ENCODE measurements around the gene DPP4. TPM values are rescaled to one million over a fixed set of nuclear protein-coding genes. Genes with fewer than 3 reads are reported as not detected.

The DPP4 gene
- total RNA-seq, 1 donor from 2014 or later, result 0.82 TPM

- Mint-ChIP-seq H3K27me3 (ENCODE audit: low read depth) (no peaks in the 10 kb centered on the region), H3K4me1 (peaks cover 26% of the 10 kb centered on the region), H3K36me3 (ENCODE audit: low read depth) (peaks cover 3% of the 10 kb centered on the region), H3K4me3 (no peak overlapping the region), H3K9me3 (peaks cover 2% of the 10 kb centered on the region), H3K27ac (ENCODE audit: unreplicated experiment) (no peak overlapping the region)
- TF ChIP-seq CTCF (conservative IDR thresholded peaks at IDR 0.05), result no peak
- DNase-seq (ENCODE audit: low read depth, low spot score), result no peak
Observed at GRCh38 chr2:162000431-162000830, 73.6 kb downstream of the DPP4 start.

- no peaks in the 10 kb centered on the region for H3K27me3 Mint-ChIP-seq (ENCODE audit: low read depth)
- no peak overlapping the region for H3K27ac Mint-ChIP-seq (ENCODE audit: unreplicated experiment)
- peaks cover 3% of the 10 kb centered on the region for H3K36me3 Mint-ChIP-seq (ENCODE audit: low read depth)
- H3K9me3 Mint-ChIP-seq, result peaks cover 2% of the 10 kb centered on the region
- no peak for TF ChIP-seq CTCF (conservative IDR thresholded peaks at IDR 0.05)
- H3K4me1 Mint-ChIP-seq, result peaks cover 26% of the 10 kb centered on the region
- DNase-seq (ENCODE audit: low read depth, low spot score), result no peak
- H3K4me3 Mint-ChIP-seq, result no peak overlapping the region
Observed at GRCh38 chr2:161999321-161999720, 74.7 kb downstream of the DPP4 start.

DNA sequence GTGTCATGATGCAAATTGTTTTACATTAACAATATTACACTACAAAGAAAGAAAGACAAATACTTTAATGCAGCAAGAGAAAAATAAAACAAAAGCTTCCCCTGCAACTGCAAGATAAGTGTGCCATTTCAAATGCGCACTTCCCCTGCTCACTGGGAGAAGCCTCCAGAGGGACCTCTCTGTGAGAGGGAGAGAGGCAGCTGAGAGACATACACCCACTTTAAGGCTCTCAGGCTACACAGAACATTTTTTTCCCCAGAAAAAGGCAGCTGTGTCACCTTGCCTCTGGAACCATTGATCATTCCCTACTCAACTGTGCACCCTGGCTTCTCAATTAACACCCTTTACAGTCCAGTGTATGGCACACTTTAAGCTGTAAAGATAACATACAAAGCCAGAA lies 75.2 kb downstream of the DPP4 start:
- DNase-seq (ENCODE audit: low read depth, low spot score), result no peak

DNA sequence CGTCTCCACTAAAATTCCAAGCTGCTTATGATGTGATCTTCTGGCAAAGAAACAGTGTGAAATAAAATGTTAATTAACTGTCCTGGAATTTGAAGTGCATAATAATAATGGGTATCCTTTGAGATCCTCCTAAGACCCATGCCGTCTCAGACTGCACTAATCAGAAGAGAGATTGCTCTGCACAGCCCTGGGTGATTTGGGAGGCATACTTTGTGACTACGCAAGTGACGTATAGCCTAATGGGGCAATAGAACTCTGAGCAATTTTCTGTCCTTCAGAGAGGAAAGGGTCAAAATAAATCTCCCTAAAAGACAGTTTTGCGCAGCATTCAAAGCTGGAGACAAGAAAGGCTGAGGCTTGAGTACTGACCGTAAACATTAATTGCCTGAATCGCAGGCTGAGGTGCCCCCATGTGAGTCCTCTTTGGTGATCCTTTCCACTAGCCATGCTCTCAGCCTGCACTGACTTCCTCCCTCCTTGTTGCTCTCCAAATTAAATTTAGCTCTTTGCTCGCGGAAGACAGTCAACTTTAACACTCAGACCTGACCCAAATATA lies 76.0 kb downstream of the DPP4 start:
- no peak for DNase-seq (ENCODE audit: low read depth, low spot score)
- Mint-ChIP-seq H3K27ac (ENCODE audit: unreplicated experiment) (no peak overlapping the region), H3K4me1 (peaks cover 26% of the 10 kb centered on the region), H3K27me3 (ENCODE audit: low read depth) (no peaks in the 10 kb centered on the region), H3K4me3 (no peak overlapping the region), H3K9me3 (peaks cover 1% of the 10 kb centered on the region), H3K36me3 (ENCODE audit: low read depth) (peaks cover 2% of the 10 kb centered on the region)
- no peak for TF ChIP-seq CTCF (conservative IDR thresholded peaks at IDR 0.05)

More for the DNA sequence above, 75.2 kb downstream of the DPP4 start:
- Mint-ChIP-seq H3K9me3 (peaks cover 2% of the 10 kb centered on the region), H3K4me3 (no peak overlapping the region), H3K4me1 (peaks cover 26% of the 10 kb centered on the region), H3K27me3 (ENCODE audit: low read depth) (no peaks in the 10 kb centered on the region), H3K27ac (ENCODE audit: unreplicated experiment) (no peak overlapping the region), H3K36me3 (ENCODE audit: low read depth) (peaks cover 3% of the 10 kb centered on the region)
- no peak for TF ChIP-seq CTCF (conservative IDR thresholded peaks at IDR 0.05)

DNA sequence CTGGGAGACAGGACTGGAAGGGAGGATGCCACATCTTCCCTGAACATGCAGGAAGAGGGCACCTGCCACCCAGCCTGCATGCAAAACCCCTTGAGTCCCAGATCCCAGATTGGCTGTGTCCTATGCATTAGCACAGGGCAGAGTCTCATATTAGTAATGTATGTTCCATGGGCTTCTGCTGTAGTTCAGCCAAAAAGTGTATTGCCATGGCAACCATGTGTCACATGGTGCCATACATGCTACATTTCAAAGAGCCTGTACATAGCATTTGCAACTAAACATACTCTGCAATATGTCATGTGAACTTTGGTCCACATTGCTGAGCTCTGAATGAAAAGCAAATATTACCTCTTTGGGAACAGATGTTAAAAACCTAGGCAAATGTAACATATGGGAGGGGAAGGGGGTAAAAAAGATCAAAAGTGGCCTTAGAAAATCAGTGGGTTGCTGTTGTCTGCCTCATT lies 78.4 kb downstream of the DPP4 start:
- H3K27me3 Mint-ChIP-seq (ENCODE audit: low read depth), result no peaks in the 10 kb centered on the region
- no peak for TF ChIP-seq CTCF (conservative IDR thresholded peaks at IDR 0.05)
- H3K36me3 Mint-ChIP-seq (ENCODE audit: low read depth), result no peaks in the 10 kb centered on the region
- H3K9me3 Mint-ChIP-seq, result no peaks in the 10 kb centered on the region
- no peak for DNase-seq (ENCODE audit: low read depth, low spot score)
- peaks cover 11% of the 10 kb centered on the region for H3K4me1 Mint-ChIP-seq
- no peak overlapping the region for H3K27ac Mint-ChIP-seq (ENCODE audit: unreplicated experiment)
- no peak overlapping the region for H3K4me3 Mint-ChIP-seq

Measured in neural crest cell (in vitro differentiated cells).